Inflammatory macrophage treated with lipopolysaccharide for 1 hour (primary cell): Measurements from ENCODE around the gene IPMK.
"Not testable (repeated sequence)": the region's sequence is repeated elsewhere in the genome, so short reads cannot be mapped to it uniquely, and the experiment has no call there.

Experiments used
- DNase-seq, 2 donors: peaks; one replicate each; pipeline ENCODE4 v3.0.0-alpha.2; 2020 to 2022

IPMK gene

DNA sequence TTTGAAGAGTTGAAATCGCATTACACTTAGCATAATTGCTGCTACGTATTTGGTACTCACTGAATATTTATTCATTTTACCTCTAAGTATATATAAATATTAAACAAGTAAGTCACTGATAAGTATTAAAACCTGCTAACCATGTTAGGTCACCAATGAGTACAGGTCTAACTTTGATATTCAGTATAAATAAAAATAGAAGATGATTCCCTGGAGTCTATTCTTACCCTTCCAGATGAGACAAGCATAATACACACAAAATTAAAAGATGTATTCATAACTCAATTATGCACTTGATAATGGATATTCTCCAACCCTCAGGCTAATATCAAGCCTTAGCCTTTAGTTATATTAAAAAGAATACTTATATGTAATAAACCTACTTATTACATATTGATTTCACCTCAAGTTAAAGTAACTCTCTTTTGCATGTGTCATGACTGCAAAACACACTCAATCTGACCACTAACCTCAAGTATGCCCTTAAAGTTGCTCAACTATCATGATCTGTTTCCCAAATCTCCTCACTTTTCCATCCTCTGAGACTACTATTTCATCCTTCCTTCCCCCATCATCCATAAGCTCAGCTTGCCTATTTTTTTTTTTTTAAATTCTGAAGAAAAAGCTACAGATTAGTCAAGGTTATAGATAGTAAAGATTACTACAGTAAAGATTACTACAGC lies 46.8 kb downstream of the IPMK start:
- DNase-seq = no peak

DNA sequence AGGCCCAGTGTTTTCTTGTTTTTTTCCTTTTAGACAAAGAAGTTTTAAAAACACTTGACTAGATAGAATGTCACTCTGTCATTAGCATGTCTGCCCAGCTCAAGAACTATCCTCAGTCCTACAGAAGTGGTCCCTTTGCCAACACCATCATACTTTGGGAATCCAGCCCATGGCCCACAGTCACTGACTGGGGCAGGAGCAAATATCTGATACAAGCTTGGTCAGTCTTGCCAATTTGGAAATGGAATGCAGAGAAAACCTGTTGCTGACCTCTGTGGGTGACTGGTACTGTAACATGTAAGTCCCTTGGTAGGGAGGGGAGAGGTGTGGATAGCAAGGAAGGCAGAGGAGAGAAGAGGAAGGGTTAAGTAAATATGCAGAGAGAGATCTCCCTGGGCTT lies 47.8 kb downstream of the IPMK start:
- no peak for DNase-seq

DNA sequence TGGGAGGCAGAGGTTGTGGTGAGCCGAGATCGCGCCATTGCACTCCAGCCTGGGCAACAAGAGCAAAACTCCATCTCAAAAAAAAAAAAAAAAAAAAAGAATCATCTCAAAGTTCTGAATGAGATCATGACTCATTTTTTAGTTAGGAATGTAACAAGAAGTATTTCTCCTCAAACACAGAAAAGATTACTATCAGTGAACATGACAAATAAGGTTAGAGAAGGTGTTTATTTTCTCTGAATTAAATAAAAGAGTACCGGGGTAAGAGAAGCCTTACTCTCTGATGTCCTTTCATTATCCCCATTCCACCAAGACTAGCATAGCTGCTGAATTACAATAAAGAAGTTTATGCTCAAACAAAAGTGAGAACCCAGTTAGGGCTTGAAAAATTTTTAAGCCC lies 50.1 kb downstream of the IPMK start:
- DNase-seq = no peak

DNA sequence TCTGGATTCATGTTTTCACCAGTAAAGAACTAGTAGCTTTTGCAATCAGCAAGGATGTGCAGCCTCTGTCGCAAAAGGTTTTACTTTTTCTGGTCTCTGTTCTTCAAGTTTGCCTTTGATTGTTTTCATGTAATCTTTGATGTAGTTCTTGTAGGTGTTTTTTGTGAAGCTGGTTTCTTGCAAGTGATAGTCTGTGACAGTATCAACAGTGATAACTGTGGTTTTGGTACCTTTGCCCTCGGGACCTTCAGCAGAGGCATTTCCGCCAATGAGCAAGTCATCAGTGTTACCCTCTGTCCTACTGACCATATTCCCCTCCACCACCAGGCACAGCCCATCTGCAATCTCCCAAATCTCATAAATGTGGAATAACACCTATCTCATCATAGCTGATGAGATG lies 55.1 kb downstream of the IPMK start:
- no peak for DNase-seq

DNA sequence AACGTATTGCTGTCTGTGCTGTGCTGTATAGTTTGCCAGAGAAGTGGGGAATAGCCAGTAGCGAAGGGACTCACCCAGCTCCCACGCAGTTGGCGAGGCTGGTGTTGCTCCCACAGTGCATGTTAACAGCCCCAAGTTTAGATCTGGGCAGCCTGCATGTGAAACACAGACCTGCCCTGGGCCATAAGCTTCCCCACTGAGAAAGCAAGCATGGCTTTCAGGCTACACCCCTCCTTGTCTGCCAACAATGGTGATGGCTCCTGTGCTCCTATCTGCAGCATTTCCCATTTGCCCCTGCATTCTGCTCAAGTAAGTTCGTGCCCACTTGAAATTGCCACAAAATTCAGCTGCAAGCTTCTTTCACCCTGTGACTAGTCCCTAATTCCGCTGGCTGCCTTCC lies 57.5 kb downstream of the IPMK start:
- DNase-seq = no peak

DNA sequence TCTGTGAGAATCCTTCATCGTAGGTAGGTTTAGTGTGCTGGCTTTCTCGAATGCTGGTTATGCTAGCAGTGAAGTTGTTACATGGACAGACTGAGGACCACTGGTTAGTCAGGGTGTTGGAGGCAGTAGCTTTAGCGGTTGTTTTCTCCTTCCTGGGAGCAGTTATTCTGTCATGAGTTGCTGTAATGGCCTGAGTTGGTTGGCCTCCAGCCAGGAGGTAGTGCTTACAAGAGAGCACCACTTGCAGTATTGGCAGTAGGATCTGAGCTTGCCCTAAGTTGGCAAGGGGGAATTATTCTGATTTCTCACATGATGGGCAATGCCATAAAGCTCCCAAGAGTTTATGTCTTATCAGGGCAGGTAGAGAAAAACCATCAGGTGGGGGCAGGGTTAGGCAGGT lies 58.0 kb downstream of the IPMK start:
- DNase-seq = no peak

DNA sequence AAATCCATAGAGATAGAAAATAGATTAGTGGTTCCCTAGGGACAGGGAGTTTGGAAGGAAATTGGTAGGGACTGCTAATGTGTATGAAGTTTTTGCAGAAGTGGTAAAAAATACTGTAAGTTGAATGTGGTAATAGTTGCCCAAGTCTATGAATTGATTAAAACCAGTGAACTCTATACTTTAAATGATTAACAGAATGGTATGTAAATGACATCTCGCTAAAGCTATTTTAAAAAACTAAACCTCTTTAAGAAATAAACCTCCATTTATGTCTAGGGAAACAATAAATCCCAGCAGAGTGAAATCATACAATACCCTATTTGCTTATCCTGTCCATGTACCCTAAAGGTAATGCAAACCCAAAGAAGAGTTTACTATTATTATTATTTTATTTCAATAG lies 61.4 kb downstream of the IPMK start:
- DNase-seq = no peak

DNA sequence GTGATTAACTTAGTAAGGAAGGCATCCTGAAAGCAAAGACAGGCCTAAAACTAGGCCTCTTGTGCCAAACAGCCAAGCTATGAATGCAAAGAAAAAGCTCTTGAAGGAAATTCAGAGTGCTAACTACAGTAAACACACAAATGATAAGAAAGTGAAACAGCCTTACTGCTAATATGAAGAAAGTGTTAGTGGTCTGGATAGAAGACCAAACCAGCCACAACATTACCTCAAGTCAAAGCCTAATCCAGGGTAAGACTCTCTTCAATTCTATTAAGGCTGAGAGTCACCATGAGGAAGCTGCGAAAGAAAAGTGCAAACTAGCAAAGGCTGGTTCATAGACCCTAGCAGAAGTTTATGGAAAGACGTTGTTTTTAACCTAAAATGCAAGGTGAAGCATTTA lies 66.0 kb downstream of the IPMK start:
- no peak for DNase-seq

DNA sequence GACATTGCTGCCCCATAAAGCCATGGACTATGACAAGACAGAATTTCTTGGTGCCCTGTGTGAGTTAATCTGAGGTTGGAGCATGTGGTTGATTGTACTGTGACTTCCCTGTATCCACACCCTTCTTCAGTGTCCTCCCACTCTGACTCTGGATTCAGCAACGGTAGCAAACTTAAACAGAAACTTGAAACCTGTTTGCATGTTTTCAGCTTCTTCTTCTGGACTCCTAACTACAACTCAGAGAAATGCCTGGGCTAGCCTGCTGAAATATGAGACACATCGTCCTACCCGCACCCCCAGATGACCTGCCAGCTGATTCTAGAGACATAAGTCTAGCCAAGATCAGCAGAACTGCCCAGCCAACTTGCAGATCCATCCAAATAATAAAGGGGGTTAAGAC lies 78.4 kb downstream of the IPMK start:
- no peak for DNase-seq

DNA sequence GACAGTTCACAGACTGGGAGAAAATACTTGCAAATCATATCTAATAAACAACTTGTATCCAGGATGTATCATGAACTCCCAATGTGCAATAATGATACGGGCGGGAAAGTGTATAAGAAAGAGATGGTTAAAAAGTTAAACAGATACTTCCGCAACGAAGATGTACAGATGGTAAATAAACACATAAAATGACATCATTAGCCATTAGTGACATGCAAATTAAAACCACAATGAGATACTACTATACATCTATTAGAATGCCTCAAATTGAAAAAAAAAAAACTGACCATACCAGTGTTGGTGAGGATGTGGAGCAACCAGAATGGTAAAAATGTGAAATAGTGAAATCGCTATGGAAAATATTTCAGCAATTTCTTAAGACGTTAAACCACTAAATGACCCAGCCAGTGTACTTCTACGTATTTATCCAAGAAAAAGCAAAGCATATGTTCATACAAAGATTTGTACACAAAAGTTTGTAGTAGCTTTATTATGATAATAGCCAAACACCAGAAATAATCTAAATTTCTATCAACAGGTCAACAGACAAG lies 83.5 kb downstream of the IPMK start:
- no peak for DNase-seq

DNA sequence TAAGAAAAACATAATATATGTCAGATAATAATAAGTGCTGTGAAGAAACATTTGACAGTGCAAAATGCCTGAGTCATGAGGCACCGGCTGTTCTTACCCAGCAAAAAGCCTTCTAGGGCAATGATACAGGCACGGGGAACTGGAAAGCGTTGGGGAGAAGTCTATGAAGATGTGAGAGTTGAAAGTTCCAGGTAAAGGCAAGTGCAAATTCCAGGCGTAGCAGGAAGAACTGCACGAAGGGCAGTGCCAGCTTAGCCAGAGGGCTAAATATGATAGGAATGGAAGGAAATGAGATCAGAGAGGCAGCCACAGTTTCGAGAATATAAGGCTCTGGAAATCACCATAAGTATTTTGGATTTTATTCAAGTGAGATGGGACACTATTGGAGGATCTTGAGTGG lies 87.0 kb downstream of the IPMK start:
- no peak for DNase-seq

DNA sequence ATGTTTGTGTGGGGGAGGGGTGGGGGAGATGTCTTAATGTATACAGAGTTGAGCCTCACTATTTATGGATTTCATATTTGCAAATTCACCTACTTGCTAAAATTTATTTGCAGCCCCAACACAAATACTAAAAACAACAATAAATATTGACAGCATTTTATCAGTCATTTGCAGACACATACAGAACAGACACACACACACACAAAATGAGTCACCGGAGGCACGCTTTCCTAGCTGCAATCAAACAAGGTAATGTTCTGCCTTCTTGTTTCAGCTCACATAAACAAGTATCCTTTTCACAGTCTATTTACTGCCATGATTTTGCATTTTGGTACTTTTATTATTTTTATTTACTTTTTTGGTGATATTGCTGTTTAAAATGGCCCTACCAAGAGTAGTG lies 88.5 kb downstream of the IPMK start:
- no peak for DNase-seq

DNA sequence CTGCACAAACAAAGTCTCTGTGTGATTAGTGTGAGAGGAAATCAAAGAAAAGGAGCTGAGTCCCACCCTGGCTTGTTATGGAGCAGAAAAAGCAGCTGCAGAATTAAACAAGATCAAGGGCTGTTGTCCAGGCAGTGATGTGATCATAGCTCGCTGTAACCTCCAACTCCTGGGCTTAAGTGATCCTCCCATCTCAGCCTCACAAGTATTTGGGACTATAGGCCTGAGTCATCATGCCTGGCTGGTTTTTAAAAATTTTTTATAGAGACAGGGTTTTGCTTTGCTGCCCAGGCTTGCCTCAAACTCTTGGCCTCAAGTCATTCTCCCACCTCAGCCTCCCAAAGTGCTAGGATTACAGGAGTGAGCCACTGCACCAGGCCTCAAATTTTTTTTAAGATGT lies 88.9 kb downstream of the IPMK start:
- no peak for DNase-seq

DNA sequence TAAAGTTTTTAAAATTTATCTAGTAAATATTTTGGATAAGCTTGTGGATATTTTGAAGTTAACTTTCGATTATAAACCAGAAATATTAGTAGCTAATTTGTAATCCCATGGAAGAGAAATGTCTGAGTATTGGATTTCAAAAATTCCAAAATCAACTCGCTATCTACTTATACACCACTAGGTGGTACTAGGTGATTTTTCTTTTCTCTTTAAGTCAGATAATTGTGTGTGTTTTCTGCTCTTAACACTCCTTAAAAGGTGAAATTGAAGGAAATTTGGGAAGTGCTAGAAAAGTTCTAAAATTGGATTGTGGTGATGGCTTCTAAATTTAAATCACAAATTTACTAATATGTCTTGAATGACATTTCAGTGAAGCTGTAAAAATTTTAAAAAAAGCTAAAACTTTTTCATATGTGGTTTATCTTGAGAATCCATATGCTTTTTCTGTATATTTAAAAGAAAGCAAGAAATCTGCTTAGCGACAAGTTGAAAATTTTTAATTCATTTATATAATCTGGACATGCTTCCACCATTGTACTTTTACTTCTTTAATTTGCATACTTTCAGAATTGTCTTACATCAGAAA lies 90.2 kb downstream of the IPMK start:
- DNase-seq = peak; percentile 13 to 41

DNA sequence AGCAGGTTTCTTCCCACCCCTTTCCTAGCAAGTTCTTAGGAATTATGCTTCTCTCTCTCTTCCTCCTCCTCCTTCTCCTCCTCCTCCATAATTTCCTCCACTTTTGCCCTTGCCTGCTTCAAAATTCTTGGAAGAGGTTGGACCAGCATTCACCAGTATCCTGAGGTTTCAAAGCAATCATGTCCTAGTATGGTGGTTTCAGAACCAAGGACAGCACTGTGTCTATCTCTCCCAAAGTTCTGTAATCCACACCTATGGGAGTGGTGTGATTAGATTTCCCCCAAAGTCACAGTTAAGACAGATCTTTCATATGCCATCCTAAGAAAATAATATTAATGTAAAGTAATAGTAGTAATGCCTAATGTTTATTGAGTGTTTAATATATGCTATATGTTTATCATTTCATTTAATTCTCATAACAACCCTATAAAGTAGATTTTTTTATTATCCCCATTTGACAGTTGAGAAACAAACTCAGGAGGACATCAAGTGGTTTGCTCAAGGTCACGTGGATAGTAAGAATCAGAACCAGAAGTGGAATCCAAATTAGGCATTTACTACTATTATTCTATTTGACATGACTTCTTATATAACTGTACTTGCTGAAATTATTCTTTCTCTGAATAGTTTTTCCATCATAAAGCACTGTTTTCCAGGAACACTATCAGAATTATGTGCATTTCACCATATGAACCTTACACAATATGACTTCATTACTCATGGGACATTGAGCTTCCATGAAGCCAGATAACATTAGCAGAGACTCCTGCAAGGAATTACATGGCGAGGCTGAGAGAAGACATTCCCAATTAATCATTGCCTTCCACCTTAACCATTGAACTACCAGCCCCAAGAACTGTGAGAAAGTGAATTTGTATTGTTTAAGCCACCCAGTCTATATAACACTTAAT lies 91.4 kb downstream of the IPMK start:
- DNase-seq = no peak

DNA sequence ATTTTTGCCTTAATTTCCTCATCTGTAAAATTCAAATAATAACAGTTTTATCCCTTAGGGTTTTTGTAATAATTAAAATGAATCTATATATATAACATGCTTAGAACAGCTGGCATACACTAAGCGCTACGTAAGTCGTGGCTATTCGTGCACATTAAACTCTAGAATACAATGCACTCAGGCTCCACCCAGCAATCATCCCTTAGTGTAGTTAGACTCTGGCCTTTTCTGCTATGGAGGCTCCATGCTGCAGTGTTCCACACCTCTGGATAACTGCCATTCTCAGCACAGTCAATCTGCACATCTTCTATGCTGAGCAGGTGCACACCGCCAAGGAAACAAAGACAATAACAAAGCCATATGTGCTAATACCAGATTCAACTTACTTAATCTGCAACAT lies 92.9 kb downstream of the IPMK start:
- no peak for DNase-seq

DNA sequence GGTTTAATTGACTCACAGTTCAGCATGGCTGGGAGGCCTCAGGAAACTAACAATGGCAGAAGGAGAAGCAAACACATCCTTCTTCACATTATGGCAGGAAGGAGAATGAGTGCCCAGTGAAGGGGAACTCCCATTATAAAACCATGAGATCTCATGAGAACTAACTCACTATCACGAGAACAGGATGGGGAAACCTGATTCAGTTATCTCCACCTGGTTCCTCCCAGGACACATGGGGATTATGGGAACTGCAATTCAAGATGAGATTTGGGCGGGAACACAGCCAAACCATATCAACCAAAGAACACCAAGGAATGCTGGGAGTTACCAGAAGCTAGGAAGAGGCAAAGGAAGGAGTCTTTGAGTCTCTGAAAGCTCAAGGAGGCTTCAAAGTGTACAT lies 94.3 kb downstream of the IPMK start:
- no peak for DNase-seq

DNA sequence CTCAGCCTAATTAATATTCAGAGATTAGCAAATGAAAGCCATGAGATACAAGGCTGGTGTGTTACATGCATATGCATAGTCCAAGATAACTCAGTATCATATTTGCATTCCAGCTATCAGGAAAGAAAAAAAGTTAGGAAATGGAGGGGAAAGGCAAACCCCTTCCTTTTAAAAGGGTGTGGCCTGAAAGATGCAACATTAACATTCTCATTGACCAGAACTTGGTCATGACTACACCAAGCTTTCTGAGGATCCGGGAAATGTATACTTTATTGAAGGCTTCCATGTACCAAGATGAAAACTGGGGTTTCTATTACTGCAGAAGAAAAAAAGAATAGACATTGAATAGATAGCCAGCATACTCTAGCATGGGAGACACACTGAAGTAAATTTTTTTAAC lies 96.5 kb downstream of the IPMK start:
- no peak for DNase-seq

DNA sequence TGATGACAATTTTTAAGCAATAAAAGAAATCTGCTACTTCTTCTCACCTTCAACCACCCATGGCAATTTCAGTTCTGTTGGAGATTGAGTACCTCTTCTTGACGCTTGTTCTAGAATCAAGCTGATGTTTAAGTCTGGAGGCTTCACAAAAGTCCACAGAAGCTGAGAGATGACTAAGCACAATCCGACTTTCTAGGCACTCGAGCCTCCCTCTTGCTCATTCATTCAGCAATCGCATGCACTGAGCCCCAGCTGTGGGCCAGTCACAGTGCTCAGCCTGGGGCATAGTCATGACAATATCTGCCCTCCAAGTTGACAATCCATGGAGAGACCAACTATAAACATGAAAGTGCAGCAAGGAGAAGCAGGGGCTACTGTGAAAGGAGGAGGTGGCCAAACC lies 103.2 kb downstream of the IPMK start:
- no peak for DNase-seq

DNA sequence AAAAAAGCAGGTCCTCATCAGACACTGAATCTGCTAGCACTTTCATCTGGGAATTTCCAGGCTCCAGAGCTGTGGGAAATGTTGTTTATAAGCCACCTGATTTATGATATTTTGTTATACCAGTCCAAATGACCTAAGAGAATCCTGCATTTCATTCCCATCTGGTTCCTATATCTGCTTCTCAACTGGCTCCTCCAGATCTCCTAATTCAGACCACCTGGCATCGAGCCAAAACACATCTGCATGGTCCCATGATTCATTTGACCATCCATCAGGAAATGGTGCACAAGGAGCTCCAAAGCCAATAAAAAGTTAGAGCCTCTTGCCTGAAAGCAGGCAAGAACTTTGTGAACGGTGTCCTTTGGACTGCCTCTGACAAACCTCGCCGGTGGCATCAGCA lies 108.9 kb downstream of the IPMK start:
- no peak for DNase-seq

DNA sequence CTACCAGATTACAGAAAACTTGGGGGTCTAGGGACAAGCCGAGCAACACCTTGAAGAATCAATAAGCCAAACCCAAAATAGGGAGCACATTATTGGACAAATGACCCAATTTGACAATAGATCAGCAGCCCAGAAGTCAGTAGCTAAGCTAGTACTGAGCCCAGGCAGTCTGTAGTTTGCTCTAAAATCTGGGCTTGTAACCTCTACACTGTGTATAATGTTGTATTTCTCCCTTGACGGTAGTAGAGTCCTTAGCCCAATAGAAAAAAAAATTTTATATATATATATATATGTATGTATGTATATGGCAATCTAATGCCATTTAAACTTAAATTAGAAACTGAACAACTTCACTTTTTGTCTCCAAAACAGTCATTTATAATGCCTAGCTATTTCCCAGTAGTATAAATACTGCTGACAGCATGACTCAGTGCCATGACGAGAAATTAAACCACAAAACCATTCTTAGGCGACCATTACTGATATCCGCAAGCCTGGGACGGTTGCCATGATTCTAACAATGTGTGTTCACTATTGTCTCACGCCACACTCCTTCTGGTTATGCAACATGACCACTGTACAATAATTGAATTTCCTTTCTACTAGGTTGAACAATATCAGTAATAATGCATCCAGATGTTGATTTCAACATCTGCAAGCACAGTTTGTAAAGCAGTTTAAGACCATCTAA lies 110.5 kb downstream of the IPMK start:
- no peak for DNase-seq

DNA sequence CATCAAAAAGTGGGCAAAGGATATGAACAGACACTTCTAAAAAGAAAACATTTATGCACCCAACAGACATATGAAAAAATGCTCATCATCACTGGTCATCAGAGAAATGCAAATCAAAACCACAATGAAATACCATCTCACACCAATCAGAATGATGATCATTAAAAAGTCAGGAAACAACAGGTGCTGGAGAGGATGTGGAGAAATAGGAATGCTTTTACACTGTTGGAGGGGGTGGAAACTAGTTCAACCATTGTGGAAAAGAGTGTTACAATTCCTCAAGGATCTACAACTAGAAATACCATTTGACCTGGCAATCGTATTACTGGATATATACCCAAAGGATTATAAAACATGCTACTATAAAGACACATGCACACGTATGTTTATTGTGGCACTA lies 111.8 kb downstream of the IPMK start:
- not testable (repeated sequence) for DNase-seq

DNA sequence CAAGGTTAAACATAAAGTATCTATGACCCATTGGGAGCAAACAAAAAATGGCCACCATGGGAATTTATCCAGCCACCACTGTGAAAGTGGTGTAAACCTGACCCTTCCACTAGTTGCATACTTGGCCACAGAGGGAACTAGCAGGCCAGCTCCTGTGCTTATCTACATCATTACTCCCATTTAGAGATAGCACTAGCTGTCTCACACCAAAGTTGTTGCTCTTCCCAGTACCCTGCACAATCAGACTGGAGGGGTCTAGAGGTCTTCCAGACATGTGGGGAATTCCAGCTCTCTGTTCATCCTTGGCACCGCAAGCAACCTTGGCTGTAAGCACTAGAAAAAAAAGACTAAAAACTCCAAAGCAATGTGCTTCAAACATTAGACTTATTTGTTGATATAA lies 113.9 kb downstream of the IPMK start:
- DNase-seq = no peak
